Measurements from ENCODE around the gene THSD7B.

DNA sequence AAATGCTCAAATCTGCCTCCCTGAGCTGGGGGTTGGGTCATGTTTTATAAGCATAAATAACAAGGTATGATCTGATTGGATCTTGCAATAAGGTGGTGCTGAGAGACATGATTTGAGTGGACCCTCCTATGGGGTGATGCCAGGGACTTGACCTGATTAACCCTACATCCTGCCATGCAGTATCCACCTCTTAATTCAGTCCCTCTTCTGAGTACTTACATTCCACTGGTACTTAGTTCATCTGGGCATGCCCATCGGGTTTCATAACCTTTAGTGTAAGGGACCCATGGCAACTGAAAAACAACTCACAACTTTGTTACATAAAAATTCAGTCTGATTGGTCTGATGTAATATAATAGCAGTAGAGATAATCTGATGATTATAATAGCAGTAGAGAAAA, 801.0 kb downstream of the THSD7B start:
- TF ChIP-seq POLR2A (IDR thresholded peaks at IDR 0.05; ENCODE audit: low read length) = no peak
- TF ChIP-seq RFX5 (IDR thresholded peaks at IDR 0.05) = no peak
- TF ChIP-seq, protein P1, sequence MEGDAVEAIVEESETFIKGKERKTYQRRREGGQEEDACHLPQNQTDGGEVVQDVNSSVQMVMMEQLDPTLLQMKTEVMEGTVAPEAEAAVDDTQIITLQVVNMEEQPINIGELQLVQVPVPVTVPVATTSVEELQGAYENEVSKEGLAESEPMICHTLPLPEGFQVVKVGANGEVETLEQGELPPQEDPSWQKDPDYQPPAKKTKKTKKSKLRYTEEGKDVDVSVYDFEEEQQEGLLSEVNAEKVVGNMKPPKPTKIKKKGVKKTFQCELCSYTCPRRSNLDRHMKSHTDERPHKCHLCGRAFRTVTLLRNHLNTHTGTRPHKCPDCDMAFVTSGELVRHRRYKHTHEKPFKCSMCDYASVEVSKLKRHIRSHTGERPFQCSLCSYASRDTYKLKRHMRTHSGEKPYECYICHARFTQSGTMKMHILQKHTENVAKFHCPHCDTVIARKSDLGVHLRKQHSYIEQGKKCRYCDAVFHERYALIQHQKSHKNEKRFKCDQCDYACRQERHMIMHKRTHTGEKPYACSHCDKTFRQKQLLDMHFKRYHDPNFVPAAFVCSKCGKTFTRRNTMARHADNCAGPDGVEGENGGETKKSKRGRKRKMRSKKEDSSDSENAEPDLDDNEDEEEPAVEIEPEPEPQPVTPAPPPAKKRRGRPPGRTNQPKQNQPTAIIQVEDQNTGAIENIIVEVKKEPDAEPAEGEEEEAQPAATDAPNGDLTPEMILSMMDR (IDR thresholded peaks at IDR 0.05) = no peak
- TF ChIP-seq BHLHE40 (IDR thresholded peaks at IDR 0.05; ENCODE audit: low read depth, low read length) = no peak
- TF ChIP-seq, protein P2, sequence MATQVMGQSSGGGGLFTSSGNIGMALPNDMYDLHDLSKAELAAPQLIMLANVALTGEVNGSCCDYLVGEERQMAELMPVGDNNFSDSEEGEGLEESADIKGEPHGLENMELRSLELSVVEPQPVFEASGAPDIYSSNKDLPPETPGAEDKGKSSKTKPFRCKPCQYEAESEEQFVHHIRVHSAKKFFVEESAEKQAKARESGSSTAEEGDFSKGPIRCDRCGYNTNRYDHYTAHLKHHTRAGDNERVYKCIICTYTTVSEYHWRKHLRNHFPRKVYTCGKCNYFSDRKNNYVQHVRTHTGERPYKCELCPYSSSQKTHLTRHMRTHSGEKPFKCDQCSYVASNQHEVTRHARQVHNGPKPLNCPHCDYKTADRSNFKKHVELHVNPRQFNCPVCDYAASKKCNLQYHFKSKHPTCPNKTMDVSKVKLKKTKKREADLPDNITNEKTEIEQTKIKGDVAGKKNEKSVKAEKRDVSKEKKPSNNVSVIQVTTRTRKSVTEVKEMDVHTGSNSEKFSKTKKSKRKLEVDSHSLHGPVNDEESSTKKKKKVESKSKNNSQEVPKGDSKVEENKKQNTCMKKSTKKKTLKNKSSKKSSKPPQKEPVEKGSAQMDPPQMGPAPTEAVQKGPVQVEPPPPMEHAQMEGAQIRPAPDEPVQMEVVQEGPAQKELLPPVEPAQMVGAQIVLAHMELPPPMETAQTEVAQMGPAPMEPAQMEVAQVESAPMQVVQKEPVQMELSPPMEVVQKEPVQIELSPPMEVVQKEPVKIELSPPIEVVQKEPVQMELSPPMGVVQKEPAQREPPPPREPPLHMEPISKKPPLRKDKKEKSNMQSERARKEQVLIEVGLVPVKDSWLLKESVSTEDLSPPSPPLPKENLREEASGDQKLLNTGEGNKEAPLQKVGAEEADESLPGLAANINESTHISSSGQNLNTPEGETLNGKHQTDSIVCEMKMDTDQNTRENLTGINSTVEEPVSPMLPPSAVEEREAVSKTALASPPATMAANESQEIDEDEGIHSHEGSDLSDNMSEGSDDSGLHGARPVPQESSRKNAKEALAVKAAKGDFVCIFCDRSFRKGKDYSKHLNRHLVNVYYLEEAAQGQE (IDR thresholded peaks at IDR 0.05) = no peak
- TF ChIP-seq, protein P3, sequence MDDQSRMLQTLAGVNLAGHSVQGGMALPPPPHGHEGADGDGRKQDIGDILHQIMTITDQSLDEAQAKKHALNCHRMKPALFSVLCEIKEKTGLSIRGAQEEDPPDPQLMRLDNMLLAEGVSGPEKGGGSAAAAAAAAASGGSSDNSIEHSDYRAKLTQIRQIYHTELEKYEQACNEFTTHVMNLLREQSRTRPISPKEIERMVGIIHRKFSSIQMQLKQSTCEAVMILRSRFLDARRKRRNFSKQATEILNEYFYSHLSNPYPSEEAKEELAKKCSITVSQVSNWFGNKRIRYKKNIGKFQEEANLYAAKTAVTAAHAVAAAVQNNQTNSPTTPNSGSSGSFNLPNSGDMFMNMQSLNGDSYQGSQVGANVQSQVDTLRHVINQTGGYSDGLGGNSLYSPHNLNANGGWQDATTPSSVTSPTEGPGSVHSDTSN (IDR thresholded peaks at IDR 0.05) = no peak
- no peak for TF ChIP-seq EP300 (IDR thresholded peaks at IDR 0.05)
- TF ChIP-seq PHF8 (IDR thresholded peaks at IDR 0.05; ENCODE audit: borderline replicate concordance, low read depth) = no peak
